GM23248 (cell line): ENCODE measurements around the gene NASP.

Experiments used
- EZH2 ChIP-seq: fragments of 200-600 bp; sonication (generic); IDR thresholded peaks from 2 replicates; pipeline ENCODE4 v1.6.1; 2018; ENCODE audit warnings: antibody characterized with exemption, mild to moderate bottlenecking; ENCODE audit not compliant: insufficient read depth, poor library complexity, severe bottlenecking
- EZH2phosphoT487 ChIP-seq: fragments of 200-600 bp; sonication (generic); IDR thresholded peaks from 2 replicates; pipeline ENCODE4 v1.6.1; 2018; ENCODE audit warnings: antibody characterized with exemption, moderate library complexity, mild to moderate bottlenecking, low read depth; ENCODE audit not compliant: insufficient read depth

DNA sequence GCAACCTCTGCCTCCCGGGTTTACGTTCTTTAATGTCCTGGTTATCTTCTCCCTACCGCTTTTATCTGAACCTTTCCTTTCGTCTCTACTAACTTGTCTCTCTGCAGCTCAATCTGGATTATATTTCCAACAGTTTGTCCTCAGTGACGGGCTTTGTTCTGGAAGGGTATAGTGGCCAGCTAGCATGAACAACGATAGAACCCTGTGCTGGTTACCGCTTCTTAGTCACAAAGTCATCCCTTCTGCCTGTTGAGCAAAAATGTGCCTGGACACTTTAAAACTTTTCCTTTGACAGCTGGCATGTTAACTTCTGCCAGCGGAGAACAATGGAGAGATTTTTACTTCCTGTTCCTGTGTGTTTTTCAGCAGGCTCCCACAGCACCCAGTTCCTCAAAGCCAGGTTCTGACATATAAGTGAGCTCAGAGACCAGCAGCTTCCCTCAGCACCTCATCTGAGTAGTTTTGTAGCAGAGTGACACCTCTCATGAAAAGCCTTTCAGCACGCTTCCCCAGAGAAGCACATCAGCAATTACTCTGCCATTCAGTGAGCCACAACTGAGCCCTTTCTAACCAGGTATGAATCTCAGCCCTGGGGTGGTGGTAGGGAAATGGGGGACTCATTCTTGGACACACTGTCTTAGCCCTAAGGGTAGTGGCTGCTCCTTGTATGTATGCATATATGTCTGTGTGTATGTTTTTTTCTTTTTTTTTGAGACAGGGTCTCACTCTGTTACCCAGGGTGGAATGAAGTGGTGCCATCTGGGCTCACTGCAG lies 63.6 kb downstream of the NASP start:
- TF ChIP-seq EZH2 (no peak), EZH2phosphoT487 (no peak)
